G401 (cell line): ENCODE data around the gene SACM1L. TPM values are rescaled to one million over a fixed set of nuclear protein-coding genes. Genes with fewer than 3 reads are reported as not detected.
"Not testable (repeated sequence)": the region's sequence is repeated elsewhere in the genome, so short reads cannot be mapped to it uniquely, and the experiment has no call there.

Experiments used
- DNase-seq: peaks from one replicate; pipeline ENCODE4 v3.0.0-alpha.2; 2015; ENCODE audit warnings: low spot score
- in situ Hi-C: cut with HindIII; loops from 2 replicates; pipeline ENCODE4 v1.10.0; 2016; ENCODE audit warnings: low sequenced_read_pairs, mixed read lengths
- total RNA-seq: library from RNA; depleted of rRNA; stranded (reverse); fragments of >200 nt; shearing (Covaris generic); gene quantifications from 2 replicates; pipeline ENCODE4 v1.2.3, GENCODE V29; 2014

The SACM1L gene
- total RNA-seq, 1 experiment from 2014 or later, result 22.2 TPM

DNA sequence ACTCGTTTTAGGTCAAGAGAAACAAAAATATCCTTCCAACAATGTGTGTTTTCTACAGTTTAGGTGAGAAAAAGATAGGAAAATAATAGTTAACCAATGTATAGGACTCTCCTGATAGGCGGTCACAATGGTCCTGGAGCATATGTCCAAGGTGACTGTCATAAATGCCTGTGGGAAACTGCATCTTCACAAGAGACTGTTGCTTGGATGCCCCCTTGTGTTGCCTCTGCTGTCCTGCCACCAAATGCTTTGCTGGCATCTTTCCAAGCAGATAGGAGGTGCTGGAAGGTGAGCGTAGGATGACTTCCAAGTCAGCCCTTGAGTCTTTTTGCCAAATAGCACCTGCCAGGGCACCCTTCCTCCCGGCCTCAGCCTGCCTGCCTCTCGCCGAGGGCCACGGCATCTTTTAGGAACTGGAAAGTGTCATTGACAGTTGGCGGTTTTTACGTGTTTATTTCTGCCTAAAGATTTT lies 24.1 kb upstream of the SACM1L start:
- peak; percentile 90 for DNase-seq
- in situ Hi-C loops, result loop anchor here (25.0 kb wide), 1 partner anchor 428 kb away; the partner anchor contains the start of gene TMEM158

DNA sequence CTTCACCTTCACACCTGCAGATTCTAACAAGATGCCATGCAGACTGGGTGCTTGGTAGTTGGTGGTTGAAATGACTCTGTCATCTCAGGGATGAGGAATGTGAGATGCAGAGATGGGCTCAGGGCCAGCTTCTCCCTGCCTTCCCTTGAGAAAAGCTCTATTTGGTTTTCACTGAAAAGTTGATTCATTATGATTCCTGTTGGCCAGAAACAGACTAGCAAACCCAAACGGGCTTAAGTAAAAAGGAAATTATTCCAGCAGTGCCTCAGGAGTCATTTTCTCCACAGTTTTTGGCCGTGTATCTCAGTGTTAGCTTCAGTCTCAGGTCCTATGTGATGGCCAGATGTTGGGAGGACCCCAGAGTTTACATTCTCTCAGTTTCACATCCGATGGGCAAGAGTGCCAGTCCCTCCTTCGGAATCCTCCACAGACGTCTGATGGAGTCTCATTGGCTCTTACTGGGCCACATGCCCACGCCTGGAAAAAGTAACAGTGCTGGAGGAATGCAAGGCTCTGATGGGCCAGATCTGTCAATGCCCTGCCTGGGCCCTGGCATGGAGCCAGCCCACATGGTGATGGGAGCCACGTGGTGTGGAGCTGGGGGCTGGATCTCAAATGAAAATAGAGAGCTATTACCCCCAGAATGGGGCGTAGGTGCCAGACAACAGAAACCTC lies 22.3 kb upstream of the SACM1L start:
- in situ Hi-C loops, result loop anchor here (25.0 kb wide), 1 partner anchor 430 kb away; the partner anchor contains the start of gene TMEM158
- no peak for DNase-seq

DNA sequence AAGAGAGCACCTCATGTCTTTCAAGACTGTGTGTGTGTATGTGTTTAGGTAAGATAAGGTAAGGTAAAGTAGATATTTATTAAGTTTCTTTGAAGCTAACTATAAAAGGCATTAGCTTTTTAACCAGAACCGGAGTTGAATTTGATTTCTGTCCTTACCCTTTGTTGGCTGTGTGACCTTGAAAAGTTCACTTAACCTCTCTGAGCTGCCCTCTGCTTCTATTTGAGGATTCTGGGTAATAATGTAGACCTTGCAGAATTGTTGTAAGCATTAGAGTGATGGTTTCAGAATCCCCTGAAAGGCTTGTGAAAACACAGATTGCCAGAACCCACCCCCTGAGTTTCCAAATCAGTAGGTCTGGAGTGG lies 21.6 kb upstream of the SACM1L start:
- DNase-seq, result no peak
- in situ Hi-C loops, result loop anchor here (25.0 kb wide), 1 partner anchor 430 kb away; the partner anchor contains the start of gene TMEM158

DNA sequence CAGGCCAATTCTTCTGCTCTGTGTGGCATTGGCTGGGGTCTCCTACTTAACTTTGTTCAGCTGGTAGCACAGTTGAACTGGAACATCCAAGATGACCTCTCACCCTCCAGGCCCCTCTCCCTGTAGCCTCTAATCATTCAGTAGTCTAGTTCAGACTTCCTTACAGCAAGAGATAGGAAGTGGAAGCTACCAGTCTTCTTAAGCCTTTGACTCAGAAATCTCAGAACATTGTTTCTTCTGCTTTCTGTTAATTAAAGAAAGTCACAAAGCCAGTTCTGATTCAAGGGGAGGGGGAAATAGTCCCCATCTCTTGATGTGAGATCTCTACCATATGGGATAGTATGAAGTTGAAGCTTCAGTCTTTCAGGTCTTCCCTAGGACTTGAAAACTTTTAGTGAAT lies 18.8 kb upstream of the SACM1L start:
- in situ Hi-C loops, result loop anchor here (25.0 kb wide), 1 partner anchor 433 kb away; the partner anchor contains the start of gene TMEM158
- DNase-seq, result no peak

DNA sequence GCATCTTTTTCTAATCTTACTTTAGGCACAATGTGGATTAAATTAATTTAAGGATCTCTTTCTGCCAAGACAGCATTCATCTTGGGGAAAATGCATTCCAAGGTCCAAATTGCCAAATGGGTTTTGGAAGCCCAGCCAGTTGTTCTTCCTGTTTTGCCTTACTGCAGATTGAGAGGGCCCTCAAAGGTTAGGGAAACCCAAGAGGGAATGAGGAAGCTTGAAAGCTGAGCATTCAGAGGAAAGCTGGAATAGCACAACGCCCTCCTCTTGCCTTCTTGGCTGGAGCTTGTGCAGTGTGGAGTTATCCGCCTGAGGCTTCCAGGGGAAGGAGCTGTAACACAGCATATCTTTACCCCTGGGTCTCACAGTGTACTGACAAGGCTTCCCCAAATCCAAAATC lies 18.2 kb upstream of the SACM1L start:
- DNase-seq, result no peak
- in situ Hi-C loops, result loop anchor here (25.0 kb wide), 1 partner anchor 434 kb away; the partner anchor contains the start of gene TMEM158

DNA sequence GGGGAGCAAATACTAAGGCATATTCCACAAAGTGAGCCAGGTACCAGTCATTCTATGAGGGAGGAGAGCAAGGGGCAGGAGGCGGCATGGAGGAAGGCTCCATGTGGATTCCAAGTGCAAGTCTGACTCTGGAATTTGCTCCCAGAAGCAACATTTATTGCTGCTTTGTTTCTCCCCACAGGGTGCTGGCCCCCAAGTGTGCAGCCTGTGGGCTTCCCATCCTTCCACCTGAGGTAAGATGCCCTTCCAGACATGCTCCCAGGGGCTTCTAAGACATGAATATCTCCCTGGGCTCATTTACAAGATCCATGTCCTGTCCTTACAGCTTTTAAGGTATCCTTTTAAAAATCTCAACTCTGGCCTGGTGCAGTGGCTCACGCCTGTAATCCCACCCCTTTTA lies 15.9 kb upstream of the SACM1L start:
- DNase-seq, result no peak
- in situ Hi-C loops, result loop anchor here (25.0 kb wide), 1 partner anchor 436 kb away; the partner anchor contains the start of gene TMEM158

DNA sequence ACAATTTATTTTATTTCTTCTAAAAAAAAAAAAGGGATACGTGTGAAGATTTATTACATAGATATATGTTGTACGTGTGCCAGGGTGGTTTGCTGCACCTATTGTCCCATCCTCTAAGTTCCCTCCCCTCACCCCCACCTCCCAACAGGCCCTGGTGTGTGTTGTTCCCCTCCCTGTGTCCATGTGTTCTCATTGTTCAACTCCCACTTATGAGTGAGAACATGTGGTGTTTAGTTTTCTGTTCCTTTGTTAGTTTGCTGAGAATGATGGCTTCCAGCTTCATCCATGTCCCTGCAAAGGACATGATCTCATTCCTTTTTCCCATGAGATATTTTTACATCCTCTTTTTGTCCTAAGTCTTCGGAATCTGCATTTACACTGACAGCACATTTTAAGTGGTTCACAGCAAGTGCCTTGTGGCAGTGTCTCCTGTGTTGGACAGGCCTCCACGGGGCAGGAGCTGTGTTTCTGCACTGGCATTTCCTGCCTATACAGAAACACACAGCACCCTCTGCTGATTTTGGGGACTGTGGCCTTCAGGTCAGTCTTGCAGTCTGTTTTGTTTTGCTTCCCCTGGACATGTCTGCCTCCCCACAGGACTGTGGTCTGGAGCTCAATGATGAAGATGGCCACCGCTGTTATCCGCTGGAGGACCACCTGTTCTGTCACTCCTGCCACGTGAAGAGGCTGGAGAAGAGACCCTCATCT lies 12.7 kb upstream of the SACM1L start:
- DNase-seq, result no peak
- in situ Hi-C loops, result no loop called here

DNA sequence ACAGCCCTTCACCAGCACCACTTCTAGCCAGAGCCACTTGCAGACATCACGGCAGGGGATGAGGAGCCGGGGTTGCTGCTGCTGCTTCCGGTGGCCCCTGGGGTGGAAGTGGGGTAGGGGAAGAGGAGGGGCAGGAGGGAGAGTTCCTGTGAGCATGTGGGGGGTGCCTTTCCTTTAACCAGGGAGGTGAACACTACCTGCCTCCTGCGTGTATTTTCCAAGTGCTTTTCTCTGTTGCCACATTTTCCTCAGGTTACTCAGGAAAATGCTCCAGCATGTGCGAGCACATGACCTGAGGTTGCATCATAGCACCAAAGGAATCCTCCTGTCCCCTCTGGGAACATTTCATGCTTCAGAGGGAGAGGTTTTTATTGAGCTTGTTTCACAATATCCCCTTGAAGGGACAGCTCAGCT lies 12.2 kb upstream of the SACM1L start:
- no peak for DNase-seq
- in situ Hi-C loops, result no loop called here

DNA sequence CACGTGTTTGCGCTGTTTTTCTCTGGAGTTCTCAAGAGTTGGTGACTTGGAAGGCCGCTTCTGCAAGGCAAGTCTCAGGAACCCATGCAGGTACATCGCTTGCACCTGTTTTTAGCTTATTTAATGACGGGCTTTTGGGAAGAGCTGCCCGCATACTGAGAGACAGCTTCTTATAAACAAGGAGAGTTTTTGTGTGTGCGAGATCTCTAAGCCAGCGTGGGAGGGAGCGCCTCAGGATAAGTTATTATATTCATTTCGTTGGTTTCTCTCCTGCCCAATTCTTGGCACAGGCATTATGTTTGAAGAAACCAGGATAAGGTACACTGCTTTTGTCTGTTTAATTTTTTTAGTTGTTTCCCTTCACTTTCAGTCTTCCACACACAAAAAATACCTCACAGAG lies 11.4 kb upstream of the SACM1L start:
- no peak for DNase-seq
- in situ Hi-C loops, result no loop called here

DNA sequence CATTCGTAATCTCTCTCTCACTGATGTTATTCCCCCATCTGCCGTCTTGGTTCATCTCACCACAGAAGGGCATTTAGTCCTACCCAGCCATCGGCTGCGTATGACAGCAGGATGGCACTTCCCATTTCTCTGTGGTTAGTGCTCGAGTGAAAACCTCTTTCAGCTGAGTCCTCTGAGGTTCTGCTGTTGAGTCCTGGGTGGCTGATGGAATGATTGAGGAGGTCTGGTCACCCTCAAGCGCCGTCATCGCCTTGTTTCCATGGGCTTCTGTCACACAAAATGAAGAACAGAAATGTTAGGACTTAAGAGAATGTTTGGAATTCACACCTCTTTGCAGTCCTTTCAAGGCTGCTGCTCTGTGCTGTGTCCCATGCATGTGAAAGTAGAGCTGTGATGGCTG lies 9.4 kb upstream of the SACM1L start:
- in situ Hi-C loops, result no loop called here
- DNase-seq, result no peak

DNA sequence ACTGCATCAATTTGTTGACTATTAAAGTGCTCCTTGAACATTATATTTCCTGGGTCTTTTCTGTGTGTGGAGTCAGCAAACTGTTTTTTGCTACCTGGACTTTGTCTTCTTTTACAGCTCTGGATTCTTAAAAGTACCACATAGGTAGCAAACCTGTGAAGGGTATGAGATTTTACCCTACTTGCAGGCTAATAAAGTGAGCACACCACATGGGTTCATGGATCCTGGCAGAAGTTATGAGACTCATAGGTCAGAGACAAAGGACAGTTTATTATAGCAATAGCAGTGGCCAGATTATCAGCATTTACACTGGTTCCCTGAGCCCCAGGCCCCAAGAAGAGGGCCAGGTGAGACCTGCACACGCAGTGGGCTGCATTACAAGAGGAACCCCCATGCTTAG lies 8.0 kb upstream of the SACM1L start:
- in situ Hi-C loops, result no loop called here
- no peak for DNase-seq

DNA sequence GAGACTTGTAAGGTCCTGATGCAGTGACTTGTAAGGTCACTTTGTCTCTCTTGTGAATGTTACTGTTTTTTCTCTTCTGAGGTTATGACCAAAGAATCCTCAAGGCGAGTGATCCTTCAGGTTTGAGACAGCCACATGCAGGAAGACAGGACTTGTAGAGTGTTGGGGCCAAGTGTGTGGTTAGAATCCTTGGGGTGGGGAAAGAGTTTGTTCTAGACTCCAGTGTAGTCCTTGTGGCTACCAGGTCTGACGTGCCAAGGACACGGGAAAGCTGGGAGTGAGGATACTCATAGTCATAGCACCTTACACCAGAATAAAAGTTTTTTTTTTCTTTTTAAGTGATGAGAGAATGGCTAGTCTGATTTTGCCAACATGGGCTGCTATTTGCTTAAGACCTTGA lies 7.3 kb upstream of the SACM1L start:
- in situ Hi-C loops, result no loop called here
- DNase-seq, result no peak

DNA sequence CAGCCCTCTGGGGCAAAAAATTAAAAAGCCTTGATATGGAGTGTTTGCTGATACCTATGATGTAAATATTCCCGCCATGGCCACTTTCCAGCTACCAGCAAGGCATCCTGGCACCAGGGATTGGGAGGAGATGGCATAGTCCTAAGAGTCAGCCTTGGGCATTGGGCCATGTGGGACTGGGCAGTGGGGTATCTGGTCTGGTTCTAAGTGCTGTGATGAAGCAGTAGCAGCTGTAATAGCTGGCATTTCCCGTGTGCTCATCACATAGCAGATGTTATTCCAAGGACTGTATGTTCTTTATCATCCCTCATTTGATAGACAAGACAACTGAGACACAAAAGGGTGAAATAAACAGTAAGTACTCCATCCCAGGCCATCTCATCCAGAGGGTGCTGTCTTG lies 6.9 kb upstream of the SACM1L start:
- no peak for DNase-seq

DNA sequence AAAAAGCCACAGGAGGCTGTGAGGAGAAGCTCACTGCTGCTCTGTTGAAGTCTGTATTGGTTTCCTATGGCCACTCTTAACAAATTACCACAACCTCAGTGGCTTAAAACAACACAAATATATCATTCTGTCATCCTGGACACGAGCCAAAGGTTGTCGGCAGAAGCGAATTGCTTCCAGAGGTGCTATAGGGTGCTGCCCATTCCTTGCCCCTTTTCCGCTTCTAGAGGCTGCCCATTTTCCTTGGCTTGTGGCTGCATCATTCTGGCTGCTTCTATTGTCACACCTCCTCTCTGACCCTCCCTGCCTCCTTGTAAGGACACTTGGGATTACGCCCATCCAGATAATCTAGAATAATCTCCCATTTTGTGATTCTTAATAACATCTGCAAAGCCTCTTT lies 6.4 kb upstream of the SACM1L start:
- in situ Hi-C loops, result no loop called here
- DNase-seq, result no peak

More for the DNA sequence above, 6.9 kb upstream of the SACM1L start:
- in situ Hi-C loops, result no loop called here

DNA sequence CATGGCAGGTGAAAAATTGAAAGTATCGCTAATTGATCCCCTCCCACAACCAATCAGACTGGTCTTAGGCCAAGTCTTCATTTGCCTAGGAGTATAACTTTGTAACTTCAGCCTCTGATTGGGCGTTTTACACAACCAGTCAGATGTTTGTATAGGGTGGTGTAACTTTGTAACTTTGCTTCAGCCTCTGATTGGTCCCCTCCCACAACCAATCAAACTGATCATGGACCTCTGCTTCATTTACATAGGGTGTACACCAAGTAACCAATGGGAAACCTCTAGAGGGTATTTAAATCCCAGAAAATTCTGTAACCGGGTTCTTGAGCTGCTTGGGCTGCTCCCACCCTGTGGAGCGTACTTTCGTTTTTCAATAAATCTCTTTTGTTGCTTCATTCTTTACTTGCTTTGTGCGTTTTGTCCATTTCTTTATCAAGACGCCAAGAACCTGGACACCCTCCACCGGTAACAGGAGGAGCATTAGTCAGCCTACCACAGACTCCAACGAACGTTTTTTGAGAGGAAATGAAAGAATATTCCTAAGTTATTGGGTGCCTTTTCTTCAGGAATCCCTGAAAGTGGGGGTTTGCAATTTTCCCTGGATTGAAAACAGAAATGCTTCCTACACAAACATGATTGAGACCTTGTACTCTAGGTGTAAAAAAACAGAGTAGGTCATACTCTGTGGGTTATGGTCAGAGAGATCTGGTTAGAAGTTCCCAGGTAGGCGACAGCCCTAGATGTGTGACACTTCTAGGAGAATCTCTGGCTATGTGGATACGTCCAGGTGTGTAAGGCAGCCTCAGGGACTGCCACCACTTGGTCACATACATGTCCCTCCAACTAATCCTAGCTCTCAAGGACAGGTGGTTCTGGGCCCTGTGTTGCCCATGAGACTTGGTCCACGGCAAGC lies 5.5 kb upstream of the SACM1L start:
- DNase-seq, result no peak
- in situ Hi-C loops, result no loop called here

DNA sequence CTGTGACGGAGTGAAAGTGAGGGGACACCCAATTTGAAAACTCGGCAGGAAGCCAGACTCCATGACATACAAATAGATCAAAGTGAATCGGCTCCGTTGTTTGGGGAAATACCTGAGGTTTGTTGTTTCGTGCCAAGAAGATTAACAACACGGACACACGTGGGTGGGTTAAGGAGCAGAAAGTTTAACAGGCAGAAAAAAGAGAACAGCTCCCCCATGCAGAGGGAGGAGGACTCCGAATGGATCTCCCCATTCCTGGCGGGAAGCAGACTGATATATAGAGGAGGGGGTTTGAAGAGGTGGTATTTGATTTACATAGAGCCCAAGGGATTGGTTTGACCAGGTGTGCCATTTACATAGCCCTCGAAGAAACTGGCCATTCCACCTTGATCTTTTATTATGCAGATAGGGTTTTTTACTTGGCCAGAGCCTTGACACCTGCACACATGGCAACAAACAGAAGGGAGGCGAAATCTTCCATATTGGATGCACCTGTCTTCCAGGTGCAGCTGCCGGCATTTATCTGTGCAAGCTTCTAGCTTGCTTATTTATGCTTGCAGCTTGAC lies 4.8 kb upstream of the SACM1L start:
- in situ Hi-C loops, result no loop called here
- DNase-seq, result peak; percentile 6

DNA sequence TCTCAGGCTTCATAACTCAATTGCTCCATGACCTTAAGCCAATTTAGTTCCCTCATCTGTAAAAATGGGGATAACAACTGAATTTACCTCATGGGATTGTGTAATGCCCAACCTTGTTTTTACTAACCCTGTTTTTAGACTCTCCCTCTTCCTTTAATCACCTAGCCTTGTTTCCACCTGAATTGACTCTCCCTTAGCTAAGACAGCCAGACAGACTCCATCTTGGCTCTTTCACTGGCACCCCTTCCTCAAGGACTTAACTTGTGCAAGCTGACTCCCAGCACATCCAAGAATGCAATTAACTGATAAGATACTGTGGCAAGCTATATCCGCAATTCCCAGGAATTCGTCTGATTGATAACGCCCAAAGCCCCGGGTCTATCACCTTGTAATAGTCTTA lies 3.5 kb upstream of the SACM1L start:
- in situ Hi-C loops, result not testable (repeated sequence)

DNA sequence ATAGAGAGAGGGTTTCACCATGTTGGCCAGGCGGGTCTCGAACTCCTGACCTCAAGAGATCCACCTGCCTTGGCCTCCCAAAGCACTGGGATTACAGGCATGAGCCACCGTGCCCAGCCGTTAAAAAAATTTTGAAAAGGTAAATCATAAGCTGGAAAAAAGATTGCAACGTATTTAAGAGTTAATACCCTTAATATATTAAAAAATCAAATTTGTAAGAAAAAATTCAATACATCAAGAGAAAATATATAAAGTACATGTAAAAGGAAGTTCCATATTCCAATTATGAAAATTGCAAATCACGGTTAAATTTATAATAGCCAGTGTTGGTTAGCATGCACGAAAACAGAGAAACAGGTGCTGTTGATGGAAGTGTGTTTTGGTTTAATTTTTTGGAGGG lies 2.3 kb upstream of the SACM1L start:
- DNase-seq, result no peak
- in situ Hi-C loops, result no loop called here

More for the DNA sequence above, 3.5 kb upstream of the SACM1L start:
- DNase-seq, result not testable (repeated sequence)

DNA sequence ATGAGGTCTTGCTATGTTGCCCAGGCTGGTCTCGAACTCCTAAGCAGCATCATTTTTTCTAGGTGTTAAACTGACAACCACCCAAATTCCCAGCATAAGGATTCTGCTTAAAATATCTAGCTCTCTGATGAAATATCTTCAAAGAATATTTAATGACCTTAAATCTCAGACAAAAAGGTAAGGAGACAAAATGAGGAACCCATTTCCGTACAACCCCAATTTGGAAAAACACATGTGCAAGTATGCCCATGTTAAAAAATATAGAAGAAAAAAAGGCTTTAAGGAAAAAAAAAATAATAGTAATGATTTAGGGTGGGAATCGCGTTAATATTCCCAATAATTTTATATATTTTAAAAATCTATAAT lies 1.4 kb upstream of the SACM1L start:
- in situ Hi-C loops, result no loop called here
- DNase-seq, result peak; percentile 29
